ENCODE results near the gene SPON1.

The SPON1 gene

DNA sequence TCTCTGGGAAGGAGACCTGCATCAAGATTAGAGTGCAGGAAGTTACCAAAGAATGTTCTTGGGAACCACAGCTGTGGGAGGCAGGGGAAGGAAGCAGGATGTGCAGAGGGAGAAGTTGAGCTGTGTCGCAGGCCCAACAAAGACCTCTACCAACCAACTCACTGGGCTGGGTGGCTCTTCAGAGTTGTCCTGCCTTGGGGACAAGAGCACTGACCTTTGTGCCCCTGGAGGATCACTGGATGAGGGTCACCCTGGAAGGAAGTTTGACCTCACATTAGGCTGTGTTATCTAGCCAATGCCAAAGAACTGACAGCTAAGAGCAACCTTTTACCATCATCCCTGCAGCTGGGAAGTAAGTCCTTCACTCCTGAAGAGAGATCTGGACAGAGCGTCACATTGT is 265.8 kb downstream of the SPON1 start:
- Histone ChIP-seq H3K36me3 (ENCODE audit: insufficient read depth, low read length) (no peaks in the 10 kb centered on the region), H3K4me2 (ENCODE audit: low read depth, low read length, poor library complexity, severe bottlenecking) (no peak overlapping the region), H3F3A (ENCODE audit: low read depth) (no peaks in the 10 kb centered on the region), H3K4me3 (ENCODE audit: low read length, poor library complexity, severe bottlenecking) (no peak overlapping the region), H2AFZ (ENCODE audit: low read length) (no peak overlapping the region), H3K9ac (ENCODE audit: low read depth, low read length, poor library complexity, severe bottlenecking) (no peak overlapping the region), H3K9me2 (replicated peaks; ENCODE audit: low read depth, low read length) (no peaks in the 10 kb centered on the region), H3K27me3 (ENCODE audit: insufficient read depth, low read length, poor library complexity, severe bottlenecking) (no peaks in the 10 kb centered on the region), H3K4me1 (ENCODE audit: insufficient read depth, low read length, poor library complexity, severe bottlenecking) (no peaks in the 10 kb centered on the region), H3K79me2 (ENCODE audit: insufficient read depth, low read length) (no peaks in the 10 kb centered on the region), H3K9me3 (ENCODE audit: insufficient read depth, low read depth, low read length) (no peaks in the 10 kb centered on the region), H4K20me1 (ENCODE audit: insufficient read depth, low read length, poor library complexity, severe bottlenecking) (no peaks in the 10 kb centered on the region)
- no peak for TF ChIP-seq EZH2phosphoT487 (IDR thresholded peaks at IDR 0.05; ENCODE audit: borderline replicate concordance)
- TF ChIP-seq, protein P1, sequence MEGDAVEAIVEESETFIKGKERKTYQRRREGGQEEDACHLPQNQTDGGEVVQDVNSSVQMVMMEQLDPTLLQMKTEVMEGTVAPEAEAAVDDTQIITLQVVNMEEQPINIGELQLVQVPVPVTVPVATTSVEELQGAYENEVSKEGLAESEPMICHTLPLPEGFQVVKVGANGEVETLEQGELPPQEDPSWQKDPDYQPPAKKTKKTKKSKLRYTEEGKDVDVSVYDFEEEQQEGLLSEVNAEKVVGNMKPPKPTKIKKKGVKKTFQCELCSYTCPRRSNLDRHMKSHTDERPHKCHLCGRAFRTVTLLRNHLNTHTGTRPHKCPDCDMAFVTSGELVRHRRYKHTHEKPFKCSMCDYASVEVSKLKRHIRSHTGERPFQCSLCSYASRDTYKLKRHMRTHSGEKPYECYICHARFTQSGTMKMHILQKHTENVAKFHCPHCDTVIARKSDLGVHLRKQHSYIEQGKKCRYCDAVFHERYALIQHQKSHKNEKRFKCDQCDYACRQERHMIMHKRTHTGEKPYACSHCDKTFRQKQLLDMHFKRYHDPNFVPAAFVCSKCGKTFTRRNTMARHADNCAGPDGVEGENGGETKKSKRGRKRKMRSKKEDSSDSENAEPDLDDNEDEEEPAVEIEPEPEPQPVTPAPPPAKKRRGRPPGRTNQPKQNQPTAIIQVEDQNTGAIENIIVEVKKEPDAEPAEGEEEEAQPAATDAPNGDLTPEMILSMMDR (conservative IDR thresholded peaks at IDR 0.05; ENCODE audit: low read length) = no peak

- H4K20me1 ChIP-seq (ENCODE audit: insufficient read depth, low read length, poor library complexity, severe bottlenecking) = no peaks in the 10 kb centered on the region
- no peaks in the 10 kb centered on the region for H3F3A ChIP-seq (ENCODE audit: low read depth)
- no peak overlapping the region for H2AFZ ChIP-seq (ENCODE audit: low read length)
- no peaks in the 10 kb centered on the region for H3K4me1 ChIP-seq (ENCODE audit: insufficient read depth, low read length, poor library complexity, severe bottlenecking)
- H3K36me3 ChIP-seq (ENCODE audit: insufficient read depth, low read length) = no peaks in the 10 kb centered on the region
- no peaks in the 10 kb centered on the region for H3K79me2 ChIP-seq (ENCODE audit: insufficient read depth, low read length)
- no peak overlapping the region for H3K4me3 ChIP-seq (ENCODE audit: low read length, poor library complexity, severe bottlenecking)
- no peaks in the 10 kb centered on the region for H3K9me3 ChIP-seq (ENCODE audit: insufficient read depth, low read depth, low read length)
- H3K27me3 ChIP-seq (ENCODE audit: insufficient read depth, low read length, poor library complexity, severe bottlenecking) = no peaks in the 10 kb centered on the region
- no peaks in the 10 kb centered on the region for H3K9me2 ChIP-seq (replicated peaks; ENCODE audit: low read depth, low read length)
- TF ChIP-seq, protein P1 (conservative IDR thresholded peaks at IDR 0.05; ENCODE audit: low read length) = no peak
- no peak overlapping the region for H3K4me2 ChIP-seq (ENCODE audit: low read depth, low read length, poor library complexity, severe bottlenecking)
- H3K9ac ChIP-seq (ENCODE audit: low read depth, low read length, poor library complexity, severe bottlenecking) = no peak overlapping the region
Observed at GRCh38 chr11:14229472-14229871, 266.9 kb downstream of the SPON1 start.

GRCh38 chr11:14230407-14230806 is 267.9 kb downstream of the SPON1 start:
- Histone ChIP-seq H3K9ac (ENCODE audit: low read depth, low read length, poor library complexity, severe bottlenecking) (no peak overlapping the region), H3K9me2 (replicated peaks; ENCODE audit: low read depth, low read length) (no peaks in the 10 kb centered on the region)
- TF ChIP-seq EZH2phosphoT487 (IDR thresholded peaks at IDR 0.05; ENCODE audit: borderline replicate concordance) = no peak
- TF ChIP-seq, protein P1 (conservative IDR thresholded peaks at IDR 0.05; ENCODE audit: low read length) = no peak

More at GRCh38 chr11:14230407-14230806, 267.9 kb downstream of the SPON1 start:
- Histone ChIP-seq H3K36me3 (ENCODE audit: insufficient read depth, low read length) (no peaks in the 10 kb centered on the region), H3K27me3 (ENCODE audit: insufficient read depth, low read length, poor library complexity, severe bottlenecking) (no peaks in the 10 kb centered on the region), H3K4me1 (ENCODE audit: insufficient read depth, low read length, poor library complexity, severe bottlenecking) (no peaks in the 10 kb centered on the region), H3F3A (ENCODE audit: low read depth) (no peaks in the 10 kb centered on the region), H3K79me2 (ENCODE audit: insufficient read depth, low read length) (no peaks in the 10 kb centered on the region), H3K9me3 (ENCODE audit: insufficient read depth, low read depth, low read length) (no peaks in the 10 kb centered on the region), H3K4me3 (ENCODE audit: low read length, poor library complexity, severe bottlenecking) (no peak overlapping the region), H3K4me2 (ENCODE audit: low read depth, low read length, poor library complexity, severe bottlenecking) (no peak overlapping the region), H4K20me1 (ENCODE audit: insufficient read depth, low read length, poor library complexity, severe bottlenecking) (no peaks in the 10 kb centered on the region), H2AFZ (ENCODE audit: low read length) (no peak overlapping the region)

Measured in Loucy (cell line).